Nephron (organoid): ENCODE measurements around the gene ISCA1.

Experiments used
- H3K27ac Mint-ChIP-seq, 3 experiments: 2 replicates each; pipeline ENCODE4 v1.8.0; 2020; ENCODE audit warnings: mixed read lengths in 3 of 3, mild to moderate bottlenecking in 2 of 3, moderate library complexity in 1 of 3
- H3K27me3 Mint-ChIP-seq: 2 replicates; pipeline ENCODE4 v1.8.0; 2021; ENCODE audit warnings: low read depth, mild to moderate bottlenecking, moderate library complexity, mixed read lengths
- H3K36me3 Mint-ChIP-seq: 2 replicates; pipeline ENCODE4 v1.8.0; 2020; ENCODE audit warnings: low read depth, mixed read lengths
- H3K4me1 Mint-ChIP-seq: 2 replicates; pipeline ENCODE4 v1.8.0; 2020; ENCODE audit warnings: mixed read lengths
- H3K4me3 Mint-ChIP-seq, 3 experiments: 2 replicates each; pipeline ENCODE4 v1.8.0; 2020; ENCODE audit warnings: mild to moderate bottlenecking in 3 of 3, mixed read lengths in 3 of 3, moderate library complexity in 2 of 3
- H3K9me3 Mint-ChIP-seq: 2 replicates; pipeline ENCODE4 v1.8.0; 2020; ENCODE audit warnings: mixed read lengths
- CTCF ChIP-seq, 3 experiments: fragments of 200-600 bp; sonication (generic); IDR thresholded peaks; one replicate each; pipeline ENCODE4 v1.5.0; 2021; ENCODE audit warnings: antibody characterized with exemption in 3 of 3; ENCODE audit not compliant: unreplicated experiment in 3 of 3

ISCA1 gene

DNA sequence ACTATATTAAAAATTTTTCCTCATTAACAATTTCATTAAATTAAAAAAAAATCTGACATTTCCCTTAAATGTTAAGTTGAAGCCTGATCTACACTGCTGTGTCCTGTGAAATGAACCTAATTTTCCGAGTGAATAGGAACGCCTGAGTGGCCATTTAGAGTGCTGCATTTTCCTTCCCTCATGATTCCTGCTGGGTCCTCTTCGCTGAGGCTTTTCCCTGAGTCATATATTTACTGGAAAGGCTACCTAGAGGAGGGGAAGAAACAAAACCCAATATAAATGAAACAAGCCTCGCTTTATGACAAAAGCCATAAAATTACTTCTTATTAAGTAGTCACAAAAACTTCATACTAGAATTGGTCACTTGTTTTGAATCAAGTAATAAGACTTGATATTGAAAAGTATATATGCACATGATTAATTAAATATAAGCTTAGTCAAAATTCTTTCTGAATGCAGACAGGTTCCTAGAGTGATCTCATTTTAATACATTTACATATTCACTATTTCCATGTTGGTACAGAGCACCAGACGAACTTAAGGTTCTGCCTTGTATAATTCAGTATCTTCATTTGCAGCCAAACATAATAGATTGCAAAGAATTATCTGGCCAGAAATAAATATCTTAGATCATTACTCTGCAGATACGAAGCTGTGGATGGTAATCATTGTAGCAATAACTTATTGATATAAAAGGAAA, 6.3 kb upstream of the ISCA1 start:
- Mint-ChIP-seq H3K36me3 (peaks cover 11% of the 10 kb centered on the region), H3K27ac (no peak overlapping the region), H3K4me1 (no peaks in the 10 kb centered on the region), H3K9me3 (no peaks in the 10 kb centered on the region), H3K27me3 (no peaks in the 10 kb centered on the region), H3K4me3 (no peak overlapping the region)
- TF ChIP-seq CTCF (IDR thresholded peaks at IDR 0.05; ENCODE audit: unreplicated experiment in 3 of 3), result no peak

- H3K36me3 Mint-ChIP-seq, result peaks cover 3% of the 10 kb centered on the region
- peaks cover 3% of the 10 kb centered on the region for H3K27me3 Mint-ChIP-seq
- TF ChIP-seq CTCF (IDR thresholded peaks at IDR 0.05; ENCODE audit: unreplicated experiment in 3 of 3), result peak; percentile 26 to 53 (median 33)
- no peak overlapping the region for H3K4me3 Mint-ChIP-seq
- H3K4me1 Mint-ChIP-seq, result no peaks in the 10 kb centered on the region
- no peak overlapping the region for H3K27ac Mint-ChIP-seq
- no peaks in the 10 kb centered on the region for H3K9me3 Mint-ChIP-seq
These were observed 4.7 kb upstream of the ISCA1 start for GRCh38 chr9:86287013-86287412.

DNA sequence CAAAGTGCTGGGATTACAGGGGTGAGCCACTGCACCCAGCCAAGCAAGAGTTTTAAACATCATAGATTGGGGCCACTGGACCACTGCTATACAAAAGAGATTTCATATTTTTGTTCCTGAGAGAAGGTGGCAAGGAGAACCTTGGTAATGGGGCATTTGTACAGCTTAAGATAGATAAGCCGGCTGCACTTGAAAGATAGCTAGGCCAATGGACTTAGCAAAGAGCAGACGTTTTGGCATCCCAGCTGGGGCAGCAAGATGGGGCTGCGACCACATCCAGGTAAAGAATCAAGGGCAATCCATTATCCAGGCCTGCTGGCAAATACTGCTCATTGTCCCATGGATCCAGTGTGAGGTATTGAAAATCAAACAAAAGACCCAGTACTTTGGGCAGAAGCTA, 3.9 kb upstream of the ISCA1 start:
- H3K27me3 Mint-ChIP-seq, result peaks cover 3% of the 10 kb centered on the region
- no peaks in the 10 kb centered on the region for H3K9me3 Mint-ChIP-seq
- H3K4me3 Mint-ChIP-seq, result no peak overlapping the region
- H3K27ac Mint-ChIP-seq, result peak overlapping the region in 1 of 3 experiments; percentile 24
- H3K36me3 Mint-ChIP-seq, result peaks cover 3% of the 10 kb centered on the region
- TF ChIP-seq CTCF (IDR thresholded peaks at IDR 0.05; ENCODE audit: unreplicated experiment in 3 of 3), result no peak
- peaks cover 3% of the 10 kb centered on the region for H3K4me1 Mint-ChIP-seq

DNA sequence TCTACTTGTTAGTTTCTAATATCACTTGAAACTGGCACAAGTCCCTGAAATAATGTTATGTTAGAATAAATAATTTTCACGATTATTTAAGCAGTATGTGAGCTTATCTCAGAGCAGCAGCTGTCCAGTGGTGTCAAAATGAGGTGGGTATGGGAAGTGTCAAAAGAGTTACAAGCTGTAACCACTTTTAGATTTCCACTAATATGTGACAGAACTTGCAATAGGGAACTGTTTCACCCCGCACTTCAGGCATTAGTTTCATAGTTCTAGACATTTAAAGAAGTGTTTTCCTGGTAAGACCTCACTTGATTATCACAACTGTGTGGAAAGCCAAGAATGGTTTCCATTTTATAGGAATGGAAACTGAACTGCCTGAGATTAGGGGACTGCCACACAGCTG, 2.9 kb upstream of the ISCA1 start:
- Mint-ChIP-seq H3K9me3 (no peaks in the 10 kb centered on the region), H3K27me3 (peaks cover 3% of the 10 kb centered on the region), H3K27ac (no peak overlapping the region), H3K36me3 (peaks cover 3% of the 10 kb centered on the region), H3K4me1 (peaks cover 9% of the 10 kb centered on the region), H3K4me3 (peak overlapping the region in 1 of 3 experiments; percentile 42)
- TF ChIP-seq CTCF (IDR thresholded peaks at IDR 0.05; ENCODE audit: unreplicated experiment in 3 of 3), result no peak

GRCh38 chr9:86282979-86283535, 719 bp upstream of the ISCA1 start:
- H3K27me3 Mint-ChIP-seq, result peaks cover 3% of the 10 kb centered on the region
- peaks cover 4% of the 10 kb centered on the region for H3K36me3 Mint-ChIP-seq
- H3K27ac Mint-ChIP-seq, result peak overlapping the region; percentile 26 to 93 (median 82)
- peak overlapping the region; percentile 86 to 95 (median 91) for H3K4me3 Mint-ChIP-seq
- no peaks in the 10 kb centered on the region for H3K9me3 Mint-ChIP-seq
- TF ChIP-seq CTCF (IDR thresholded peaks at IDR 0.05; ENCODE audit: unreplicated experiment in 3 of 3), result no peak
- H3K4me1 Mint-ChIP-seq, result peaks cover 20% of the 10 kb centered on the region
